Large intestine (tissue), 3 donors: Measurements from ENCODE around the gene MTF1. TPM values are rescaled to one million over a fixed set of nuclear protein-coding genes. Genes with fewer than 3 reads are reported as not detected.
"Not testable (repeated sequence)": the region's sequence is repeated elsewhere in the genome, so short reads cannot be mapped to it uniquely, and the experiment has no call there.

ENCODE experiments used
- DNase-seq, 2 donors: peaks; one replicate each; pipeline versions ENCODE4 v3.0.0 to v3.0.0-alpha.2; 2013
- H3K27ac ChIP-seq: one replicate; pipeline ENCODE4 v1.5.1; 2013; ENCODE audit warnings: low read length
- H3K27me3 ChIP-seq: 2 replicates; pipeline ENCODE4 v1.6.1; 2013; ENCODE audit warnings: low read length; ENCODE audit not compliant: control insufficient read depth, insufficient read depth
- H3K36me3 ChIP-seq: 2 replicates; pipeline ENCODE4 v1.6.1; 2013; ENCODE audit warnings: low read length; ENCODE audit not compliant: control insufficient read depth, insufficient read depth
- H3K4me1 ChIP-seq: one replicate; pipeline ENCODE4 v1.6.1; 2013; ENCODE audit warnings: low read length; ENCODE audit not compliant: control insufficient read depth, insufficient read depth
- H3K4me3 ChIP-seq: one replicate; pipeline ENCODE4 v1.5.1; 2013; ENCODE audit warnings: low read length
- H3K9me3 ChIP-seq: one replicate; pipeline ENCODE4 v1.6.1; 2013; ENCODE audit warnings: mild to moderate bottlenecking, low read depth, low read length, moderate library complexity; ENCODE audit not compliant: control insufficient read depth
- WGBS: methylation state at CpG from one replicate; pipeline ENCODE4 v1.1.5; 2013; ENCODE audit warnings: low lambda C conversion rate; ENCODE audit not compliant: insufficient coverage; 5-methylcytosine and 5-hydroxymethylcytosine counted together
- polyA plus RNA-seq: library from polyadenylated mRNA; unstranded; fragments of 120-200 nt; gene quantifications from one replicate; pipeline ENCODE4 v1.2.1, GENCODE V29; 2013

The MTF1 gene
- polyA plus RNA-seq, 1 donor, result 6.0 TPM

GRCh38 chr1:37794372-37795339 is 64.7 kb downstream of the MTF1 start:
- no peak for DNase-seq
- no CpG with 5 or more reads among the region's 59 CpGs for WGBS

GRCh38 chr1:37793773-37794371 is 65.5 kb downstream of the MTF1 start, which contains the start of gene MANEAL:
Gene MANEAL (plus strand): TSS chr1:37793847. CDS start chr1:37794183, 336 bp downstream.
- DNase-seq, result peak in 1 of 2 donors; percentile 62
- Histone ChIP-seq H3K4me1 (peaks cover 3% of the 10 kb centered on the region), H3K27me3 (peaks cover 36% of the 10 kb centered on the region), H3K4me3 (peak within 1 kb of the TSS; percentile 19), H3K9me3 (no peaks in the 10 kb centered on the region), H3K27ac (no peak within 1 kb of the TSS), H3K36me3 (no peaks in the 10 kb centered on the region)
- no CpG with 5 or more reads among the region's 82 CpGs for WGBS

More at GRCh38 chr1:37794372-37795339, 64.7 kb downstream of the MTF1 start:
- Histone ChIP-seq H3K9me3 (no peaks in the 10 kb centered on the region), H3K27me3 (peaks cover 36% of the 10 kb centered on the region), H3K27ac (no peak overlapping the region), H3K4me3 (peak overlapping the region; percentile 19), H3K4me1 (peaks cover 3% of the 10 kb centered on the region), H3K36me3 (peaks cover 4% of the 10 kb centered on the region)

GRCh38 chr1:37792943-37793686 is 66.3 kb downstream of the MTF1 start:
- no peak overlapping the region for H3K27ac ChIP-seq
- H3K9me3 ChIP-seq, result no peaks in the 10 kb centered on the region
- no peak overlapping the region for H3K4me3 ChIP-seq
- peaks cover 3% of the 10 kb centered on the region for H3K4me1 ChIP-seq
- no peak for DNase-seq
- peaks cover 36% of the 10 kb centered on the region for H3K27me3 ChIP-seq
- H3K36me3 ChIP-seq, result no peaks in the 10 kb centered on the region
- WGBS, result no CpG with 5 or more reads among the region's 36 CpGs

GRCh38 chr1:37782491-37782890 is 76.9 kb downstream of the MTF1 start:
- H3K27me3 ChIP-seq, result no peaks in the 10 kb centered on the region
- H3K4me1 ChIP-seq, result no peaks in the 10 kb centered on the region
- no CpG with 5 or more reads among the region's 17 CpGs for WGBS
- DNase-seq, result no peak
- H3K9me3 ChIP-seq, result no peaks in the 10 kb centered on the region
- no peaks in the 10 kb centered on the region for H3K36me3 ChIP-seq
- no peak overlapping the region for H3K4me3 ChIP-seq
- no peak overlapping the region for H3K27ac ChIP-seq

- WGBS, result no CpG with 5 or more reads among the region's 3 CpGs
These were observed 80.7 kb downstream of the MTF1 start for GRCh38 chr1:37778654-37779053.

GRCh38 chr1:37776946-37777516 is 82.4 kb downstream of the MTF1 start:
- H3K4me1 ChIP-seq, result no peaks in the 10 kb centered on the region
- H3K9me3 ChIP-seq, result no peaks in the 10 kb centered on the region
- no peaks in the 10 kb centered on the region for H3K36me3 ChIP-seq
- H3K4me3 ChIP-seq, result no peak overlapping the region
- no CpG with 5 or more reads among the region's 4 CpGs for WGBS
- no peaks in the 10 kb centered on the region for H3K27me3 ChIP-seq
- no peak for DNase-seq
- no peak overlapping the region for H3K27ac ChIP-seq

More at GRCh38 chr1:37778654-37779053, 80.7 kb downstream of the MTF1 start:
- no peak overlapping the region for H3K27ac ChIP-seq
- H3K4me3 ChIP-seq, result no peak overlapping the region
- DNase-seq, result no peak
- no peaks in the 10 kb centered on the region for H3K4me1 ChIP-seq
- no peaks in the 10 kb centered on the region for H3K27me3 ChIP-seq
- H3K9me3 ChIP-seq, result no peaks in the 10 kb centered on the region
- no peaks in the 10 kb centered on the region for H3K36me3 ChIP-seq

GRCh38 chr1:37771440-37771839 is 88.0 kb downstream of the MTF1 start:
- not testable (repeated sequence) for H3K4me1 ChIP-seq, H3K9me3 ChIP-seq, H3K4me3 ChIP-seq, H3K27ac ChIP-seq, DNase-seq, H3K36me3 ChIP-seq
- H3K27me3 ChIP-seq, result peaks cover 16% of the 10 kb centered on the region

GRCh38 chr1:37767488-37767887 is 91.9 kb downstream of the MTF1 start:
- WGBS, result no CpG with 5 or more reads among the region's 2 CpGs
- no peak overlapping the region for H3K27ac ChIP-seq
- peaks cover 55% of the 10 kb centered on the region for H3K27me3 ChIP-seq
- no peak overlapping the region for H3K4me3 ChIP-seq
- DNase-seq, result no peak
- H3K9me3 ChIP-seq, result peaks cover 4% of the 10 kb centered on the region
- H3K36me3 ChIP-seq, result no peaks in the 10 kb centered on the region
- no peaks in the 10 kb centered on the region for H3K4me1 ChIP-seq

- peaks cover 68% of the 10 kb centered on the region for H3K27me3 ChIP-seq
- WGBS, result no CpG with 5 or more reads among the region's 27 CpGs
- peaks cover 8% of the 10 kb centered on the region for H3K9me3 ChIP-seq
- H3K36me3 ChIP-seq, result no peaks in the 10 kb centered on the region
- H3K4me1 ChIP-seq, result no peaks in the 10 kb centered on the region
- DNase-seq, result no peak
- no peak overlapping the region for H3K27ac ChIP-seq
- no peak overlapping the region for H3K4me3 ChIP-seq
These were observed 93.3 kb downstream of the MTF1 start for GRCh38 chr1:37765916-37766664.
